ENCODE results near the gene TEC.
A peak's percentile ranks its signal among the peaks of the same experiment; 100 is the strongest.

Gene TEC

GRCh38 chr4:48267574-48267973 is 2.1 kb downstream of the TEC start:
- DNase-seq, result no peak

- DNase-seq, result no peak
Measured at GRCh38 chr4:48266781-48267180, 2.9 kb downstream of the TEC start.

- DNase-seq, result no peak
Measured at GRCh38 chr4:48262926-48263325, 6.7 kb downstream of the TEC start.

- DNase-seq, result no peak
Measured at GRCh38 chr4:48262484-48262883, 7.2 kb downstream of the TEC start.

GRCh38 chr4:48261281-48261680 is 8.4 kb downstream of the TEC start:
- DNase-seq, result no peak

GRCh38 chr4:48259748-48260147 is 9.9 kb downstream of the TEC start:
- no peak for DNase-seq

GRCh38 chr4:48258845-48259397 is 10.7 kb downstream of the TEC start:
- no peak for DNase-seq

GRCh38 chr4:48255959-48256342 is 13.7 kb downstream of the TEC start:
- DNase-seq, result no peak

- peak; percentile 6 to 12 for DNase-seq
Measured at GRCh38 chr4:48255072-48255958, 14.3 kb downstream of the TEC start.

GRCh38 chr4:48254381-48255071 is 15.1 kb downstream of the TEC start:
- peak; percentile 32 to 75 for DNase-seq

- DNase-seq, result no peak
Measured at GRCh38 chr4:48252313-48252712, 17.3 kb downstream of the TEC start.

- no peak for DNase-seq
Measured at GRCh38 chr4:48250980-48251379, 18.7 kb downstream of the TEC start.

GRCh38 chr4:48250343-48250742 is 19.3 kb downstream of the TEC start:
- DNase-seq, result no peak

GRCh38 chr4:48249378-48249777 is 20.3 kb downstream of the TEC start:
- no peak for DNase-seq

GRCh38 chr4:48248559-48248953 is 21.1 kb downstream of the TEC start:
- no peak for DNase-seq

GRCh38 chr4:48247878-48248558 is 21.6 kb downstream of the TEC start:
- DNase-seq, result no peak

- no peak for DNase-seq
Measured at GRCh38 chr4:48247142-48247877, 22.3 kb downstream of the TEC start.

- DNase-seq, result no peak
Measured at GRCh38 chr4:48244665-48245064, 25.0 kb downstream of the TEC start.

- no peak for DNase-seq
Measured at GRCh38 chr4:48243887-48244286, 25.8 kb downstream of the TEC start.

- no peak for DNase-seq
Measured at GRCh38 chr4:48243429-48243828, 26.2 kb downstream of the TEC start.

- DNase-seq, result no peak
Measured at GRCh38 chr4:48242511-48243195, 27.0 kb downstream of the TEC start.

GRCh38 chr4:48241731-48242130 is 27.9 kb downstream of the TEC start:
- DNase-seq, result no peak

Measured in NCI-H446 (cell line).